ENCODE measurements around the gene CEL.
"Not testable (repeated sequence)": the region's sequence is repeated elsewhere in the genome, so short reads cannot be mapped to it uniquely, and the experiment has no call there.

Gene CEL

DNA sequence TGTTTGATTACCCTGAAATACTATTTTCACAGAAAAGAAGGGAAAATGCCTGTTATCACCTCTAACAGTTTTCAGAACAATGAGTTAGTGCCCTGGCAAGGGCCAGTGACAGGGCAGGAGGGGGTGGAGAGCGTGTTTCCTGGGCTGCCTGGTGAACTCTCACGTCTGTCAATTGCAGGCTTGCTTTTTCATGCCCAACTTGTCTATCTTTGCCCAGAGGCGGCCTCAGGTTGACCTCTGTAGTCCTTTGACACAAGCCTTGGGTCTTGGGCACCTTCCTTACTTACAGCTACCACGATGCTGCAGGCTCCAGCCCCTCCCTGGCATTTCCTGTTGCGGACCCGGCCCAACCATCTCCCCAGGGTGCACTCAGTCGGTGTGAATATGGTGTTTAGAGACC lies 2.2 kb upstream of the CEL start (continued):
- TF ChIP-seq, protein P1, sequence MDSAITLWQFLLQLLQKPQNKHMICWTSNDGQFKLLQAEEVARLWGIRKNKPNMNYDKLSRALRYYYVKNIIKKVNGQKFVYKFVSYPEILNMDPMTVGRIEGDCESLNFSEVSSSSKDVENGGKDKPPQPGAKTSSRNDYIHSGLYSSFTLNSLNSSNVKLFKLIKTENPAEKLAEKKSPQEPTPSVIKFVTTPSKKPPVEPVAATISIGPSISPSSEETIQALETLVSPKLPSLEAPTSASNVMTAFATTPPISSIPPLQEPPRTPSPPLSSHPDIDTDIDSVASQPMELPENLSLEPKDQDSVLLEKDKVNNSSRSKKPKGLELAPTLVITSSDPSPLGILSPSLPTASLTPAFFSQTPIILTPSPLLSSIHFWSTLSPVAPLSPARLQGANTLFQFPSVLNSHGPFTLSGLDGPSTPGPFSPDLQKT (IDR thresholded peaks at IDR 0.05; ENCODE audit: borderline replicate concordance, low read depth, low read length), result no peak
- TF ChIP-seq, protein P2, sequence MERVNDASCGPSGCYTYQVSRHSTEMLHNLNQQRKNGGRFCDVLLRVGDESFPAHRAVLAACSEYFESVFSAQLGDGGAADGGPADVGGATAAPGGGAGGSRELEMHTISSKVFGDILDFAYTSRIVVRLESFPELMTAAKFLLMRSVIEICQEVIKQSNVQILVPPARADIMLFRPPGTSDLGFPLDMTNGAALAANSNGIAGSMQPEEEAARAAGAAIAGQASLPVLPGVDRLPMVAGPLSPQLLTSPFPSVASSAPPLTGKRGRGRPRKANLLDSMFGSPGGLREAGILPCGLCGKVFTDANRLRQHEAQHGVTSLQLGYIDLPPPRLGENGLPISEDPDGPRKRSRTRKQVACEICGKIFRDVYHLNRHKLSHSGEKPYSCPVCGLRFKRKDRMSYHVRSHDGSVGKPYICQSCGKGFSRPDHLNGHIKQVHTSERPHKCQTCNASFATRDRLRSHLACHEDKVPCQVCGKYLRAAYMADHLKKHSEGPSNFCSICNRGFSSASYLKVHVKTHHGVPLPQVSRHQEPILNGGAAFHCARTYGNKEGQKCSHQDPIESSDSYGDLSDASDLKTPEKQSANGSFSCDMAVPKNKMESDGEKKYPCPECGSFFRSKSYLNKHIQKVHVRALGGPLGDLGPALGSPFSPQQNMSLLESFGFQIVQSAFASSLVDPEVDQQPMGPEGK (tag by site-specific recombination; IDR thresholded peaks at IDR 0.05), result no peak

DNA sequence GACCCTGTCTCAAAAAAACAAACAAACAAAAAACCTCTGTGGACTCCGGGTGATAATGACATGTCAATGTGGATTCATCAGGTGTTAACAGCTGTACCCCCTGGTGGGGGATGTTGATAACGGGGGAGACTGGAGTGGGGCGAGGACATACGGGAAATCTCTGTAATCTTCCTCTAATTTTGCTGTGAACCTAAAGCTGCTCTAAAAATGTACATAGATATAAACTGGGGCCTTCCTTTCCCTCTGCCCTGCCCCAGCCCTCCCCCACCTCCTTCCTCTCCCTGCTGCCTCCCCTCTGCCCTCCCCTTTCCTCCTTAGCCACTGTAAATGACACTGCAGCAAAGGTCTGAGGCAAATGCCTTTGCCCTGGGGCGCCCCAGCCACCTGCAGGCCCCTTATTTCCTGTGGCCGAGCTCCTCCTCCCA lies 1.4 kb upstream of the CEL start:
- Histone ChIP-seq H3K4me1 (ENCODE audit: control insufficient read depth, insufficient read depth, low read length) (peaks cover 6% of the 10 kb centered on the region; the same call in 1 of the 2 replicates), H3K27ac (ENCODE audit: extremely low read depth, low read depth, low read length) (no peak overlapping the region), H3K9me3 (ENCODE audit: control insufficient read depth, insufficient read depth, low read depth, low read length) (no peaks in the 10 kb centered on the region), H3K4me3 (ENCODE audit: low read depth, low read length) (no peak overlapping the region), H3K36me3 (ENCODE audit: control insufficient read depth in 2 of 2, insufficient read depth in 1 of 2, low read length in 2 of 2) (peaks cover 0 to 29% of the 10 kb centered on the region in 2 experiments; a peak in 1 of 3 replicates)
- POLR2A ChIA-PET, result interaction anchor here (0.6 to 1.3 kb wide), 2 partner anchors 22 to 30 kb away, joined by 4 to 5 read pairs; partner anchors contain the start of gene GTF3C5
- TF ChIP-seq, protein P3, sequence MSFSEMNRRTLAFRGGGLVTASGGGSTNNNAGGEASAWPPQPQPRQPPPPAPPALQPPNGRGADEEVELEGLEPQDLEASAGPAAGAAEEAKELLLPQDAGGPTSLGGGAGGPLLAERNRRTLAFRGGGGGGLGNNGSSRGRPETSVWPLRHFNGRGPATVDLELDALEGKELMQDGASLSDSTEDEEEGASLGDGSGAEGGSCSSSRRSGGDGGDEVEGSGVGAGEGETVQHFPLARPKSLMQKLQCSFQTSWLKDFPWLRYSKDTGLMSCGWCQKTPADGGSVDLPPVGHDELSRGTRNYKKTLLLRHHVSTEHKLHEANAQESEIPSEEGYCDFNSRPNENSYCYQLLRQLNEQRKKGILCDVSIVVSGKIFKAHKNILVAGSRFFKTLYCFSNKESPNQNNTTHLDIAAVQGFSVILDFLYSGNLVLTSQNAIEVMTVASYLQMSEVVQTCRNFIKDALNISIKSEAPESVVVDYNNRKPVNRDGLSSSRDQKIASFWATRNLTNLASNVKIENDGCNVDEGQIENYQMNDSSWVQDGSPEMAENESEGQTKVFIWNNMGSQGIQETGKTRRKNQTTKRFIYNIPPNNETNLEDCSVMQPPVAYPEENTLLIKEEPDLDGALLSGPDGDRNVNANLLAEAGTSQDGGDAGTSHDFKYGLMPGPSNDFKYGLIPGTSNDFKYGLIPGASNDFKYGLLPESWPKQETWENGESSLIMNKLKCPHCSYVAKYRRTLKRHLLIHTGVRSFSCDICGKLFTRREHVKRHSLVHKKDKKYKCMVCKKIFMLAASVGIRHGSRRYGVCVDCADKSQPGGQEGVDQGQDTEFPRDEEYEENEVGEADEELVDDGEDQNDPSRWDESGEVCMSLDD (tag by site-specific recombination; IDR thresholded peaks at IDR 0.05), result no peak
- TF ChIP-seq GLIS1 (tag by site-specific recombination; IDR thresholded peaks at IDR 0.05), result peak; percentile 40; the same call in 1 of the 2 replicates
- TF ChIP-seq, protein P4, sequence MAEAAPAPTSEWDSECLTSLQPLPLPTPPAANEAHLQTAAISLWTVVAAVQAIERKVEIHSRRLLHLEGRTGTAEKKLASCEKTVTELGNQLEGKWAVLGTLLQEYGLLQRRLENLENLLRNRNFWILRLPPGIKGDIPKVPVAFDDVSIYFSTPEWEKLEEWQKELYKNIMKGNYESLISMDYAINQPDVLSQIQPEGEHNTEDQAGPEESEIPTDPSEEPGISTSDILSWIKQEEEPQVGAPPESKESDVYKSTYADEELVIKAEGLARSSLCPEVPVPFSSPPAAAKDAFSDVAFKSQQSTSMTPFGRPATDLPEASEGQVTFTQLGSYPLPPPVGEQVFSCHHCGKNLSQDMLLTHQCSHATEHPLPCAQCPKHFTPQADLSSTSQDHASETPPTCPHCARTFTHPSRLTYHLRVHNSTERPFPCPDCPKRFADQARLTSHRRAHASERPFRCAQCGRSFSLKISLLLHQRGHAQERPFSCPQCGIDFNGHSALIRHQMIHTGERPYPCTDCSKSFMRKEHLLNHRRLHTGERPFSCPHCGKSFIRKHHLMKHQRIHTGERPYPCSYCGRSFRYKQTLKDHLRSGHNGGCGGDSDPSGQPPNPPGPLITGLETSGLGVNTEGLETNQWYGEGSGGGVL (tag by site-specific recombination; IDR thresholded peaks at IDR 0.05), result peak; percentile 41
- 0 out of 2 replicates have a peak, but pooled peaks have one; percentile 13 for TF ChIP-seq ZIC2 (tag by site-specific recombination; IDR thresholded peaks at IDR 0.05)
- peak; percentile 70 for TF ChIP-seq WT1 (tag by site-specific recombination; IDR thresholded peaks at IDR 0.05)
- 0 out of 2 replicates have a peak, but pooled peaks have one; percentile 22 for TF ChIP-seq SP7 (tag by site-specific recombination; IDR thresholded peaks at IDR 0.05)
- TF ChIP-seq ZNF211 (tag by site-specific recombination; IDR thresholded peaks at IDR 0.05; ENCODE audit: low read depth), result no peak
- TF ChIP-seq SCRT2 (tag by site-specific recombination; IDR thresholded peaks at IDR 0.05), result peak; percentile 68; the same call in 1 of the 2 replicates
- CTCF ChIA-PET, result interaction anchor here (0.7 to 2.2 kb wide), 5 partner anchors 19 to 433 kb away, joined by 3 to 10 read pairs (median 3); no protein-coding TSS in a partner anchor

DNA sequence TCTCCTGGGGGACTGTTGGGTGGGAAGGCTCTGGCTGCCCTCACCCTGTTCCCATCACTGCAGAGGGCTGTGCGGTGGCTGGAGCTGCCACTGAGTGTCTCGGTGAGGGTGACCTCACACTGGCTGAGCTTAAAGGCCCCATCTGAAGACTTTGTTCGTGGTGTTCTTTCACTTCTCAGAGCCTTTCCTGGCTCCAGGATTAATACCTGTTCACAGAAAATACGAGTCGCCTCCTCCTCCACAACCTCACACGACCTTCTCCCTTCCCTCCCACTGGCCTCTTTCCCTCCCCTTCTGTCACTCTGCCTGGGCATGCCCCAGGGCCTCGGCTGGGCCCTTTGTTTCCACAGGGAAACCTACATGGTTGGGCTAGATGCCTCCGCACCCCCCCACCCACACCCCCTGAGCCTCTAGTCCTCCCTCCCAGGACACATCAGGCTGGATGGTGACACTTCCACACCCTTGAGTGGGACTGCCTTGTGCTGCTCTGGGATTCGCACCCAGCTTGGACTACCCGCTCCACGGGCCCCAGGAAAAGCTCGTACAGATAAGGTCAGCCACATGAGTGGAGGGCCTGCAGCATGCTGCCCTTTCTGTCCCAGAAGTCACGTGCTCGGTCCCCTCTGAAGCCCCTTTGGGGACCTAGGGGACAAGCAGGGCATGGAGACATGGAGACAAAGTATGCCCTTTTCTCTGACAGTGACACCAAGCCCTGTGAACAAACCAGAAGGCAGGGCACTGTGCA lies 590 bp upstream of the CEL start:
- ChIA-PET CTCF (interaction anchor here (0.7 to 2.2 kb wide), 3 partner anchors 22 to 433 kb away, joined by 3 to 10 read pairs (median 7); no protein-coding TSS in a partner anchor), POLR2A (interaction anchor here (0.6 kb wide), 1 partner anchor 23 kb away, joined by 5 read pairs; no protein-coding TSS in a partner anchor)
- TF ChIP-seq, protein P5, sequence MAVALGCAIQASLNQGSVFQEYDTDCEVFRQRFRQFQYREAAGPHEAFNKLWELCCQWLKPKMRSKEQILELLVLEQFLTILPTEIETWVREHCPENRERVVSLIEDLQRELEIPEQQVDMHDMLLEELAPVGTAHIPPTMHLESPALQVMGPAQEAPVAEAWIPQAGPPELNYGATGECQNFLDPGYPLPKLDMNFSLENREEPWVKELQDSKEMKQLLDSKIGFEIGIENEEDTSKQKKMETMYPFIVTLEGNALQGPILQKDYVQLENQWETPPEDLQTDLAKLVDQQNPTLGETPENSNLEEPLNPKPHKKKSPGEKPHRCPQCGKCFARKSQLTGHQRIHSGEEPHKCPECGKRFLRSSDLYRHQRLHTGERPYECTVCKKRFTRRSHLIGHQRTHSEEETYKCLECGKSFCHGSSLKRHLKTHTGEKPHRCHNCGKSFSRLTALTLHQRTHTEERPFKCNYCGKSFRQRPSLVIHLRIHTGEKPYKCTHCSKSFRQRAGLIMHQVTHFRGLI (tag by site-specific recombination; IDR thresholded peaks at IDR 0.05), result peak; percentile 53; the same call in 1 of the 2 replicates
- TF ChIP-seq, protein P4 (tag by site-specific recombination; IDR thresholded peaks at IDR 0.05), result peak; percentile 49
- peak; percentile 47; the same call in 1 of the 2 replicates for TF ChIP-seq GLIS1 (tag by site-specific recombination; IDR thresholded peaks at IDR 0.05)
- 0 out of 2 replicates have a peak, but pooled peaks have one; percentile 24 for TF ChIP-seq GLIS2 (tag by site-specific recombination; IDR thresholded peaks at IDR 0.05)
- TF ChIP-seq EGR2 (tag by site-specific recombination; IDR thresholded peaks at IDR 0.05; ENCODE audit: low read depth), result peak; percentile 69
- TF ChIP-seq ZFHX2 (tag by site-specific recombination; conservative IDR thresholded peaks at IDR 0.05), result peak; percentile 73
- H3K36me3 ChIP-seq (ENCODE audit: control insufficient read depth in 2 of 2, insufficient read depth in 1 of 2, low read length in 2 of 2), result peaks cover 0 to 25% of the 10 kb centered on the region in 2 experiments; a peak in 1 of 3 replicates
- H3K4me3 ChIP-seq (ENCODE audit: low read depth, low read length); H3K4me1 ChIP-seq (ENCODE audit: control insufficient read depth, insufficient read depth, low read length); H3K27ac ChIP-seq (ENCODE audit: extremely low read depth, low read depth, low read length); H3K9me3 ChIP-seq (ENCODE audit: control insufficient read depth, insufficient read depth, low read depth, low read length): not testable (repeated sequence)

All from HEK293 (cell line).